ENCODE measurements around the gene TFB2M. TPM values are rescaled to one million over a fixed set of nuclear protein-coding genes. Genes with fewer than 3 reads are reported as not detected.

Gene TFB2M
- total RNA-seq, 1 donor from 2014 or later, result 6.9 TPM

DNA sequence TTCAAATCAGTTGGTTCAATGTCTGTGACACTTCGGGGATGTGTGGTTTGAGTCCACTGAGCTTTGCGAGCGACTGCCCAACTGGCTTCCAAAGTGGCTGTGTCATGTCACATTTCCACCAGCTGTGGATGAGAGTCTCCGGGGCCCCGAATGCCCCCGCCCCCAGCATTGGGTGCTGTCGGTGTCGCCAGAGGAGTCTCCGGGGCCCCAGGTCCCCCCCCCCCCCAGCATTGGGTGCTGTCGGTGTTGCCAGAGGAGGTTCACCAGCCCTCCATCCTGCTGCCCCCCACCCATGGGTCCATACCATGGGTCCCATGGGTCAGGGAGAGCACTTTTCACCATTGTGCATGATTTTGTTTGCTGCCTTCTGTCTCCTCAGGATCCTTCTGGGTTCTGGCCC, 49.9 kb downstream of the TFB2M start:
- no peak for DNase-seq (ENCODE audit: extremely low spot score in 2 of 2)
- Histone ChIP-seq H3K36me3 (no peaks in the 10 kb centered on the region), H3K4me1 (no peaks in the 10 kb centered on the region), H3K27ac (no peak overlapping the region), H3K4me3 (no peak overlapping the region), H3K9me3 (peaks cover 12% of the 10 kb centered on the region), H3K27me3 (no peaks in the 10 kb centered on the region)
- TF ChIP-seq POLR2AphosphoS5 (IDR thresholded peaks at IDR 0.05; ENCODE audit: insufficient read depth in 1 of 2, low read depth in 1 of 2), result no peak
- no peak for TF ChIP-seq POLR2A (IDR thresholded peaks at IDR 0.05)
- TF ChIP-seq, protein P1, sequence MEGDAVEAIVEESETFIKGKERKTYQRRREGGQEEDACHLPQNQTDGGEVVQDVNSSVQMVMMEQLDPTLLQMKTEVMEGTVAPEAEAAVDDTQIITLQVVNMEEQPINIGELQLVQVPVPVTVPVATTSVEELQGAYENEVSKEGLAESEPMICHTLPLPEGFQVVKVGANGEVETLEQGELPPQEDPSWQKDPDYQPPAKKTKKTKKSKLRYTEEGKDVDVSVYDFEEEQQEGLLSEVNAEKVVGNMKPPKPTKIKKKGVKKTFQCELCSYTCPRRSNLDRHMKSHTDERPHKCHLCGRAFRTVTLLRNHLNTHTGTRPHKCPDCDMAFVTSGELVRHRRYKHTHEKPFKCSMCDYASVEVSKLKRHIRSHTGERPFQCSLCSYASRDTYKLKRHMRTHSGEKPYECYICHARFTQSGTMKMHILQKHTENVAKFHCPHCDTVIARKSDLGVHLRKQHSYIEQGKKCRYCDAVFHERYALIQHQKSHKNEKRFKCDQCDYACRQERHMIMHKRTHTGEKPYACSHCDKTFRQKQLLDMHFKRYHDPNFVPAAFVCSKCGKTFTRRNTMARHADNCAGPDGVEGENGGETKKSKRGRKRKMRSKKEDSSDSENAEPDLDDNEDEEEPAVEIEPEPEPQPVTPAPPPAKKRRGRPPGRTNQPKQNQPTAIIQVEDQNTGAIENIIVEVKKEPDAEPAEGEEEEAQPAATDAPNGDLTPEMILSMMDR (IDR thresholded peaks at IDR 0.05), result no peak
- intact Hi-C loops (cut with DNase I), result no loop called here

DNA sequence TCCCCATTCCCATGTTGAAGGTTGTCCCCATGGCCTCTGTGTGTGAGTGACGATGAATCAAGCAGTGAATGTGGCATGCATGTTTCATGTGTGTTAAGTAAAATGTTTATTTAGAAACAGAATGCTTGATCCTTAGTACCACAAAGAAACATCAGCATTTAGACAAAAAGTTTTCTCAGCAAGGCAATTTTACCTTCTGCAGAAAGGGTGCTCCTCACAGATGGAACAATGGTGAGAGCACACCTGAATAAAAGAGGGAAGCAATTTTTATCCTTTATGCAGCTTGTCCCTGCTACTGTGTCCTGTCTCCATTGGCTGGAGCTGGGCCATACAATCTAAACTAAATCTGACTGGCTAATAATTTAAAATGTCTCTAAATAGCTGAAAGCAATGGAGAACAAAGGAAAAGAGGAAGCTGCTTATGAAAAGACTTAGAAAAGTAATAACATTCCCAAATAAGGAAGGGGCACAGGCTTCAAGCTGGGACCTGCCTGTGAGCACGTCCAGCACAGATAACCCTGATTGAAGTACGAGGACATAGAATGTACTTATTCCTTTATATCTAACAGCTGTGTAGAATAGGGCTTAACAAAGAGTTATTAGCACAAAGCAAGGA, 50.6 kb downstream of the TFB2M start:
- DNase-seq (ENCODE audit: extremely low spot score in 2 of 2), result no peak

DNA sequence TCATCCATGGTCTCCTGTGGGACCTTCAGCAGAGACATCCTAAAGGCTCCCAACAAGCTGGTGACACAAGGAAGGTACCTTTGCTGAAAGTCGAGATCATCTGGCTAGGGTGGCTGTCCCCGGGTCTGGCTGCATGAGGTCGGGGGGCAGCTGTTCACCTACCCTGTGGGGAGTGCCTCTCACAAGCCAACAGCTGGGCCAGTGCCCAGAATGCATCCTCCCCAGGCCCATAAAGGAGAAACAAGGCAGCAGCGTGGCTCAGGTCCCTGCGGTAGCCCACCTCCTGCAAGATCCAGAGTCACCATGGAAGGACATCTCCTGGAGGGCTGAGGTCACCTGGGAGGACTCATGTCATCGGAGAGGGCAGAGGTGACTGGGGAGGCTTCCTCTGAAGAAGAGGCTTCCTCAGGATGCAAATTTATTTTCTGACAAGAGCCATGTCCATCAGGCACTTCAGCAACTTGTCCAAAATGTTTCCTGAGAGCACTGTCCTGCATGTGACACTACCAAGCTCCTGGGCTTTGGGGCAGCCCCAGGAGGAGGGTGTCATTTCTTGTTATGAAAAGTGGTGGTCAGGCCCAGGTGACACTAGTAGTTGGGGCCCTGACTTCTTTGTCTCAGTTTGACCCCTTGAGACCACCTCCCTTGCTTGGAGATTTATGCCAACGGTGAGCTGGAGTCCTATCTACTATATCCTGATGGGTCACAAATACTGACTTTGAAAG, 52.3 kb downstream of the TFB2M start:
- TF ChIP-seq POLR2A (IDR thresholded peaks at IDR 0.05) (no peak), POLR2AphosphoS5 (IDR thresholded peaks at IDR 0.05; ENCODE audit: insufficient read depth in 1 of 2, low read depth in 1 of 2) (no peak)
- TF ChIP-seq, protein P1 (IDR thresholded peaks at IDR 0.05), result no peak
- no peaks in the 10 kb centered on the region for H3K4me1 ChIP-seq
- H3K9me3 ChIP-seq, result peaks cover 12% of the 10 kb centered on the region
- H3K27me3 ChIP-seq, result no peaks in the 10 kb centered on the region
- H3K4me3 ChIP-seq, result no peak overlapping the region
- no peak for DNase-seq (ENCODE audit: extremely low spot score in 2 of 2)
- H3K27ac ChIP-seq, result no peak overlapping the region
- intact Hi-C loops (cut with DNase I), result no loop called here
- no peaks in the 10 kb centered on the region for H3K36me3 ChIP-seq

More for the DNA sequence above, 50.6 kb downstream of the TFB2M start:
- Histone ChIP-seq H3K4me1 (no peaks in the 10 kb centered on the region), H3K27ac (no peak overlapping the region), H3K4me3 (no peak overlapping the region), H3K36me3 (no peaks in the 10 kb centered on the region), H3K27me3 (no peaks in the 10 kb centered on the region), H3K9me3 (peaks cover 12% of the 10 kb centered on the region)
- TF ChIP-seq, protein P1 (IDR thresholded peaks at IDR 0.05), result no peak
- TF ChIP-seq POLR2AphosphoS5 (IDR thresholded peaks at IDR 0.05; ENCODE audit: insufficient read depth in 1 of 2, low read depth in 1 of 2), result no peak
- no peak for TF ChIP-seq POLR2A (IDR thresholded peaks at IDR 0.05)
- intact Hi-C loops (cut with DNase I), result no loop called here

DNA sequence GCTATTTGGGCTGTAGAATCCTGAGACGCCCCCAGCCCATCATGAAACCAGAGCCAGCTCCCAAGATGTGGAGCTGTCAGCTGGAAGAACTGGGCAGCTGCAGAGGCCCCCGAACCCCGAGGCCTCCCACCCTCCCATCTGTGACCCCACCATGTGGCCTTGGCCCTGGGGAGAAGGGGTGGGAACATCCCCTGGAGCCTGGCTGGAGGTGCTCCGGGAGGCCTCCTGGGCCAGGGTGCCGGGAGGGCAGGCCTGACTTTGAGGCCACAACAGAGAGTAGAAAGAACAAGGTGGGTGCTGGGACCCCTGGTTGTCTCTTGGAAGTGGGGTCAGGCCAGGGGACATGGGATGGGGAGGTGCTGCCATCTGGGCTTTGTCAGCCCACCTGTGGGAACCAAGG, 53.0 kb downstream of the TFB2M start:
- no peak for DNase-seq (ENCODE audit: extremely low spot score in 2 of 2)
- Histone ChIP-seq H3K4me1 (no peaks in the 10 kb centered on the region), H3K4me3 (no peak overlapping the region), H3K9me3 (peaks cover 12% of the 10 kb centered on the region), H3K36me3 (no peaks in the 10 kb centered on the region), H3K27ac (no peak overlapping the region), H3K27me3 (no peaks in the 10 kb centered on the region)
- TF ChIP-seq POLR2A (IDR thresholded peaks at IDR 0.05), result no peak
- TF ChIP-seq POLR2AphosphoS5 (IDR thresholded peaks at IDR 0.05; ENCODE audit: insufficient read depth in 1 of 2, low read depth in 1 of 2), result no peak
- TF ChIP-seq, protein P1 (IDR thresholded peaks at IDR 0.05), result no peak
- intact Hi-C loops (cut with DNase I), result no loop called here

DNA sequence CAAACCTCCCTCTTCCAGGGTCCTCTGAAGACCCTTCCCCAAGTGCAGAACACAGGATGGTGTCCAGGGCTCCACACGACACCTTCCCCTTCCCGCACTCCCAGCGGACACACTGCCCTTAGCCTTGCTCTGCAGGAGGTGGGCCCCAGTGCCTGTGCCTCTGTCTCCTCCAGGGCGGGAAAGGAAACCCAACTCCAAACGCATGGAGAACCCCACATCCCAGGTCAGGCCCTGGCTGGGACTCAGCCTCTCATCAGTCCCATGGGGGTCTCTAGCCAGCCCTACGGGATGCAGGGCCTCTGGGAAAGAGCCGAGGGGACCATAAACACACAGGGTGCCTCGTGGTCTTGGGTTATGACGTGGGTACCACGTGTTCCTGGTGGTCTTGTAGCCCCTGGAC, 53.4 kb downstream of the TFB2M start:
- no peak for DNase-seq (ENCODE audit: extremely low spot score in 2 of 2)
- TF ChIP-seq, protein P1 (IDR thresholded peaks at IDR 0.05), result no peak
- TF ChIP-seq POLR2A (IDR thresholded peaks at IDR 0.05), result no peak
- TF ChIP-seq POLR2AphosphoS5 (IDR thresholded peaks at IDR 0.05; ENCODE audit: insufficient read depth in 1 of 2, low read depth in 1 of 2), result no peak
- Histone ChIP-seq H3K4me3 (no peak overlapping the region), H3K36me3 (no peaks in the 10 kb centered on the region), H3K9me3 (peaks cover 12% of the 10 kb centered on the region), H3K4me1 (no peaks in the 10 kb centered on the region), H3K27me3 (no peaks in the 10 kb centered on the region), H3K27ac (no peak overlapping the region)
- intact Hi-C loops (cut with DNase I), result no loop called here
